HG02943 (cell line): Measurements from ENCODE around the gene SUSD4.

Experiments
- ATAC-seq: cut with Tn5 transposase; IDR thresholded peaks from one replicate; pipeline ENCODE4 v1.9.1; 2021; ENCODE audit warnings: mild to moderate bottlenecking, low read depth, moderate library complexity; ENCODE audit not compliant: unreplicated experiment

Gene SUSD4

DNA sequence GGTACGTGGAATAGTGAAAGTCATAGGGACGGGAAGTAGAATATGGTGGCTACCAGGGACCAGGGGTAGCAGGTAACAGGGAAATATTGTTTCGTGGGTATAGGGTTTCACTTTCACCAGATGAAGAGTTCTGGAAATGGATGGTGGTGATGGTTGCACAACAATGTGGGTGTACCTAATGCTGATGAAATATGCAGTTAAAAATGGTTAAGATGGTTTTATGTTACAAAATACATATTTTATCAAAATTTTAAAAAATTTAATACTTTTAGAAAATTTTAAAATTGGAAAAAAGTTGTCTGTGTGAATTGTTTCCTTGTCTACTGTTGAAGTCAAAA lies 165.4 kb downstream of the SUSD4 start:
- no peak for ATAC-seq

DNA sequence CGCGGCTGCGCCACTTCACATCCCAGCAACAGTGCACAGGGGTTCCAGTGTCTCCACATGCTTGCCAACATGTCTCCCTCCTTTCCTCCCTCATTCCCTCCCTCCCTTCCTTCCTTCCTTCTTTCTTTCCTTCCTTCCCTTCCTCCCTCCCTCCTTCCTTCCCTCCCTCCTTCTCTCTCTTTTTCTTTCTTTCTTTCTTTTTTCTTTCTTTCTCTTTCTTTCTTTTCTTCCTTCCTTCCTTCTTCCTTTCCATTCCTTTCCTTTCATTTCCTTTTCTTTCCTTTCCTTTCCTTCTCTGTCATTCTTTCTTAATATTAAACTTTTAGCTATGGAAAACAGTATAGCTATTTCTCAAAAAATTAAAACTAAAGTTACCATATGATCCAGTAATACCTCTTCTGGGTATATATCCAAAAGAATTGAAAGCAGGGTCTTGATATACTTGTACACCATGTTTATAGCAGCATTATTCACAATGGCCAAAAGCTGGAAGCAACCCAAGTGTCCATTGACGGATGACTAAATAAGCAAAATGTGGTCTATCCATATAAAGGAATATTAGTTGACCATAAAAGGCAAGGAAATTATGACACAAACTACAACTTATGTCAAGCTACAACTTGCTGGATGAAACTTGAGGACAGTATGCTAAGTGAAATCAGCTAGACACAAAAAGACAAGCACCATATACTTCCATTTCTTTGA lies 165.9 kb downstream of the SUSD4 start:
- no peak for ATAC-seq

DNA sequence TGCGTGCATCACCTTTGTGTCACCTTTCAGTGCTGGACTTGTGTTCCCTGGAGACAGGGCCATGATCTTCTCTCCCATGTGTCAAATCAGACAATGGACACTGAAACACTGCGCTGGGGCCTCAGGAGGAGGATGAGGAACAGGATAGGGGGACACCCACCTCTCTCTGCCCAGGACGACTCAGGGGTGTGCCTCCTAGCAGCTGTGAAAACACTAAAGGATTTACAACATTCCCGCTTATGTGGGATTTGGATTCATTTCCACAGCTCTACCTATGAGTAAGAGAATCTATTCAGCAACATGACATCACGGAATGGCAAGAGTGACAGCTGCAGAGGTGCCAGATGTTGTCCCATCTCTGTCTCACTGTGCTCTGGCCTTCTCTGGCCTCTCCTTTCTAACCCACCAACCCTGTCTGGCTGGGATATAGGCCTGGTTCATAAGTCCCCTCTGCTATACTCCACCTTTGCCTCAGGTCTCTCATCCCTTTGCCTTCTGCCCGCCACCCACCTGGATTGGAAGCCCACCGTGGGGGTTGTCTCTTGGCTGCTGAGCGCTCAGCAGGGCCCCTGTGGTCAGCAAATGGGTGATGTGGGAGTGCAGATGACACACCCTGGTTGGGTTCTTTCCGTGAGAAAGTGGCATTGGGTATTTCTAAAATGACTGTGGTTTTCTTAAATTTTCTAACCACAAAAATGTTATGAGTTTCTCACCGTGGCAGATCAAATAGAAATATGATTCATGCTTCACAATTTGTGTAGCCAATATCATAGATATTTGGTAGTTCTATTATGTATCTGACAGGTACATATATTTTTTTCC lies 173.9 kb downstream of the SUSD4 start:
- no peak for ATAC-seq

DNA sequence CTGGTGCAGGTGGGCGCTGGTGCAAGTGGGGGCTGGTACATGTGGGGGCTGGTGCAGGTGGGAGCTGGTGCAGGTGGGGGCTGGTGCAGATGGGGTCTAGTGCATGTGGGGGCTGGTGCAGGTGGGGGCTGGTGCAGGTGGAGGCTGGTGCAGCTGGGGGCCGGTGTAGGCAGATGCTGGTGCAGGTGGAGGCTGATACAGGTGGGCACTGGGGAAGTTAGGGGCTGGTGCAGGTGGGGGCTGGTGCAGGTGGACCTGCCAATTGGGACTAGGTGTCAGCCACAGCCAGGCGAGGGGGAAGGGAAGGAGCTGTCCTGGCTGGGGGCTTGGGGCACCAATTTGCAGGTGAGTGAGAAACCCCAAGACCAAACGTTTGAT lies 174.5 kb downstream of the SUSD4 start:
- no peak for ATAC-seq

DNA sequence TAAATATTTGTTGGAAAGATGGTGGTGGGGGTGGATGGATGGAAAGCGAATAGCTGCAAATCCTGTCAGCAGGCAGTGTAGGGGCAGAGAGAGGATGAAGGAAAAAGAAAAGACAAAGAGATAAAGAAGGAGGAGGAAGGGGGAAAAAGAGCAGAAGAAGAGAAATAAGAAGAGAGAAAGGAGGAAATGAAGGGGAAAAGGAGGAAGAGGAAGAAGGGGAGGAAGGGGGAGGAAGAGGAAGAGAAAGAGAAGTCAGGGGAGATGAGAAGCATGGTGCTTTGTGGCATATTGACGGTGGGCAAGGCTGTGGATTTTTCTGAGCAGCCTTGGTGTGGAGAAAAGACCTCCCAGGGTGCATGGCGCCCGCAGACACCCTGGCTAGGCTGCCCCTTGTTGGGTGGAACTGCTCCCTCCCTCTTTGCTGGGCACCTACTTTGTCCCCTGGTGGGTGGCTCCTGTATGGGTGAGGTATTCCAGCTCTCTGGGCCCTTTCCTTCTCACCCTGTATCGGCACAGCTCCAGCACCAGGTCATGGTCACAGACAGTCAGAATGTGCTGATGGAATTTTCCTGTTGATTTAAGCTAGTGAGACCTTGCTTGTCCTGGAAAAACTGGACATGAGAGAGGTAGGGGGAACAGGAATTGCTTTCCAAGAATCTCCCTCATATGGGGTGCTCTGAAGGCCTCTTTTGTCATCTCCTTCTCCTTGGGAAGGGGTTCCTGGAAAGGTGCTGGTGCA lies 175.2 kb downstream of the SUSD4 start:
- ATAC-seq: no peak

DNA sequence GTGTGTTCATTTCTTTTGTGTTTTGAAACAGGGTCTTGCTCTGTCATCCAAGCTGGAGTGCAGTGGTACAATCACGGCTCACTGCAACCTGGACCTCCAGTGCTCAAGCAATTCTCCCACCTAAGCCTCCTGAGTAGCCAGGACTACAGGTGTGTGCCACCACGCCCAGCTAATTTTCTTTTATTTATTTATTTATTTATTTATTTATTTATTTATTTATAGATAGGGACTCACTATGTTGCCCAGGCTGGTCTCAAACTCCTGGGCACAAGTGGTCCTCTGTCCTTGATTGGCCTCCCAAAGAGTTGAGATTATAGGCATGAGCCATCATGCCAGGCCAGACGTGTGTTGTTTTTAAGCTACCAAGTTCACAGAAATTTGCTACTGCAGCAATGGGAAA lies 177.2 kb downstream of the SUSD4 start:
- ATAC-seq: no peak

DNA sequence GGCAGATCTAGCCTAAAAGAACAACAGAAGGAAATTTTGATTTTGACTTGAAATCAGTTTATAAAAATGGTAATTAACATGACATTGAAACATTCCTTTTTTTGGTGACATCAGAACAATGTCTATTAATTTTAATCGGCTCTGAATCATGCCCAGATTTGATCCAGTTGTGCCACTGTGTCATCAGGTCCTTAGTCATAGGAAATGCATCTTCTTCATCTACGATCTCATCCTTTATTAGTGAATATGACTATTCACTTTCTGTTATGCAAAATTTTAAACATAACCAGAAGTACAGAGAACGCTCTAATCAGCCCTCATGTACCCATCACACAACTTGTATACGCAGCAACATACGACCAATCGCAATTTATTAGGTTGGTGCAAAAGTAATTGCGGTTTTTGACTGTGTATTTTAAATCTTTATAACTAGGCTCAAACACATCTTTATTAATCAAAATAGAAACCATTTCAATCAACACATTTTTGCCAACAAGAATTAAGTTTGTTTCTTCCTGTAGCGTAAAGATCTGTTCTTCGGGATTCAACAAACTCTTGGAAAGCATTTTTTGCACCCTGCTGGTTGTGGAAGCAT lies 180.6 kb downstream of the SUSD4 start:
- ATAC-seq: no peak

DNA sequence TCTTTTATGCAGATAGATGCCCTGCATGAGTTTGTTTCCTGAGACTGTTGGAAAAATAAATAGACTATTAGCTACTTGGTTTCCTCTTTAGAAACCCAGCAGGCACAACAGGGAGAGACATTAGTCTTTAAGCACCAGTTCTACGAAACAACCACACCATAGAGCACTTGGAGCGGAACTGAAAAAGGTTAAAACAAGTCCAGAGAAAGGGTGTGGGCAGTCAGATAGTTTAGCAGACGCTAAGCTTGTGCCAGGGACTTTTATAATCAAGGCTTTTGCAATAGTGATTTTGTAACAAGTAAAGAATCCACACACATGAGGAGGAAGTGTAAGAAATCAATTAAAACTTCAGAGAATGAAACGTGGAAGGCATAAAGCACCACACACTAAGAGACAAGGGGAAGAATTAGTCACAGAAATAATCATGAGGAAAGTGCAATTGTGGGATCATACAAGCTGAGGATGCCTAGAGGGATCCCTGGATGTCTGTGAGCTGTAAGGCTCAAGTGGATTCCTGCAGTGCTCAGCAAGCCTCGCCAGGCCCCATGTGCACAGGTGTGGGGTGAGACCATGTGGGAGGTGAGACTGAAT lies 183.2 kb downstream of the SUSD4 start:
- ATAC-seq: no peak

DNA sequence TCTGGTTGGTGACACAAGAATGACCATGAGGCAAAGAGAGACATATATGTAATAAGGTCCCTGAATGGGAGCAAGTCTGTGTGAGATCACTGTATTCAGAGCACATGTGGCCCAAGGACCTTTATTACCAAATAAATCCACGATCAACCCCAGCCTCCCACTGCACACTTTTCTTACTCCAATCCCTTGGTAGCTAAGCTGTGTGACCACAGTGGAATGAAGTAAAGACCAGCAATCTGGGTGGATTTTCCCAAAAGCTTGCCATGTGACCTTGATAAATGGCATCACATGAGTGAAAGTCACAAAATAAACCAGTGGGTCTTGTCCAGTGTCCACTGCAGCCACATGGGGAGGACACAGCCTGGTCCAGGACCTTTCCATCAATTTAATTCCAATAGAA lies 184.2 kb downstream of the SUSD4 start:
- ATAC-seq: no peak

DNA sequence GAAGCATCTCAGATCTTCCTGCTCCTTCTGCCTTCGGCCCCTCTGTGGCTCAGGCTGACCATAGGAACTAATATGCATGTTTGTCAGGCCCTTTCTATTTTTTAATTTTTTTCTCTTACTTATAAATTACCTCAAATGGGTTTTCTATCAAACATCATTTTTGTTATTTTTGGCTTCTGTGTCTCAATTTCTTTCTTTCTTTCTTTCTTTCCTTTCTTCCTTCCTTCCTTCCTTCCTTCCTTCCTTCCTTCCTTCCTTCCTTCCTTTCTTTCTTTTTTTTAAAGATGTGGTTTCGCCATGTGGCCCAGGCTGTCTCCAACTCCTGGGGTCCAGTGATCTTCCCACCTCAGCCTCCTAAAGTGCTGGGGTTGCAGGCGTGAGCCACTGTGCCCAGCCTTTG lies 184.7 kb downstream of the SUSD4 start:
- no peak for ATAC-seq

DNA sequence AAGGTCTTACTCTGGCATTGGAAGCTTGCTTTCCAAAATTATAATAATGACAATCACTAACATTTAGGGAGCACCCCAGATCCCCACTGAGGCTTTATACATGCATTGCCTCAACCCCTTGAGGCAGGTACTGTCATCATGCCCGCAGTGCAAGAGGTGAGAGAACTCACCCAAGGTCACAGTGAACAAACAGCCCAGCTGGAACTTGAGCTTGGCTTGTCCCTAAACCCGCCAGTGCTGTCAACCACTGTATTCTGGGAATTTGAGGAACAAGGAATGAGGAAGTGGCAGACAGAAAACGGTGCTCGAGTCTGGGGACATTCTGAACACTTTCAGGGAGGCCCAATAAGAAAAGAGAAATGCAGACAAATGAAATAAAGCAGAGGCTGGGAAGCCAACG lies 186.3 kb downstream of the SUSD4 start:
- ATAC-seq: no peak

DNA sequence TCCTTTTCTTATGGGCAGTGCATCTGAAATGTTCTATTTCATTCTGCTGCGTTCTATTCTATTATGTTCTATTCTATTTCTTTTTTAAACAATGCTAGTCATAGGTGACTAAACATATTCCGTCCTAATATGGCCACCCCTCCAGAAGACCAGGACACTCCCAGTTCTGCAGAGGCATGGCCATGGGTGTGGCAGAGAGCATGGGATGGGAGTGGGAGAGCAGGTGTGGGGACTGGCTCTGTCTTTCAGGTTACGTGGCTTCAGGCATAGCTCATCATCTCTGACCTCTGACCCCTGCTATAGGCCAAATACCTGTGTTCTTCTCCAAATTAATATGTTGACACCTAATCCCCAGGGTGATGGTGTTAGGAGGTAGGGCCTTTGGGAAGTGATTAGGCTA lies 187.5 kb downstream of the SUSD4 start:
- ATAC-seq: no peak

DNA sequence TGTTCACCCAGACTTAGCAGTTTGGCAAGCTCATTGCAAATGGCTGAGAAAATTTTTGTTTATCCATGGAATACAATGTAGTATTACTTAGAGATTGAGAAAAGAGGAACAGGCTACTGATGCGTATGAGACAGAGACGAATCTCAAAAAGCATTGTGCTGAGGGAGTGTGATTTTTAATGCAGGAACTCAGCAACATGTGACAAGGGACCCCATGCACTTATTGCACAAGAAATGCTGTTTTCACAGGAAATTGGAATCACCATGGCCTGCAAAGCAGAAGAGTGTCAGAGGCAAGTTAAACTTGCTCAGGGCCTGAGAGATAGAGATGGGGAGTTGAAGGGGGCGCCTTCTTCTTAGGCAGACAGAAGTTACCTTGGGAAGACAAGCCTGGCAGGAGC lies 188.3 kb downstream of the SUSD4 start:
- no peak for ATAC-seq

DNA sequence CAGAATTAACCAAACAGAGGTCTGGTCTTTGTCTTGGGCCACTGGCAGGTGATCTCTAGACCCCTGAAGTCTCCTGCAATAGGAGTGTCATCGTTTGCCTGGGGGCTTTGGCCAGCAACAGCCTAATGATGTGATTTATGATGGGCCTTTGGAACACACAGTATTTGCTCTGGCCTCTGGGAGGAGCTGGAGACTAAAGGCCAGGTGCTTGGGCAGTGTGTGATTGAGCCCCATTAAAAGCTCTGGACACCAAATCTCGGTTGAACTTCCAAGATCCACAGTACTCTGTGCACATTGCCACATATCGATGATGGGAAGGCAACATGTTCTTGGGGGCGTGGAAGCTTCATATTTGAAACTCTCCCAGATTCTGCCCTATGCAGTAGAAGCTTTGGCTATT lies 188.9 kb downstream of the SUSD4 start:
- no peak for ATAC-seq
